Measurements from ENCODE around the gene CLRN2. TPM values are rescaled to one million over a fixed set of nuclear protein-coding genes. Genes with fewer than 3 reads are reported as not detected.
"Not testable (repeated sequence)": the region's sequence is repeated elsewhere in the genome, so short reads cannot be mapped to it uniquely, and the experiment has no call there.

Gene CLRN2
- total and polyA plus RNA-seq, 4 donors = not detected

DNA sequence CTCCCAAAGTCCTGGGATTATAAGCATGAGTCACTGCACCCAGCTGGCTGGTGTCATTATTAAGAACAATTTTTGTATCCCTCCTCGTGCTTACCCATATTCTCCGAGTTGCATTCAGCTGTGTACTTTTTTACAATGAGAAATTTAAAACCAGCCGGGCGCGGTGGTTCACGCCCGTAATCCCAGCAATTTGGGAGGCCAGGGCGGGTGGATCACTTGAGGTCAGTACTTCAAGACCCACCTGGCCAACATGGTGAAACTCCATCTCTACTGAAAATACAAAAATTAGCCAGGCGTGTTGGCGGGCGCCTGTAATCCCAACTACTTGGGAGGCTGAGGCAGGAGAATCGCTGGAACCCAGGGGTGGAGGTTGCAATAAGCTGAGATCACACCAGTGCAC is 60.2 kb downstream of the CLRN2 start:
- WGBS, 2 donors = 95 to 96% methylated on average over 12 of the region's 12 CpGs

More for the DNA sequence above, 60.2 kb downstream of the CLRN2 start:
- intact Hi-C loops (cut with DNase I) = loop anchor here (5.0 to 10.0 kb wide), 4 partner anchors 42 to 450 kb away; partner anchors contain the start of genes DCAF16 (in 1 of the 2), LCORL (in 1 of the 2), NCAPG (in 1 of the 2) and QDPR (in 1 of the 2)
- H3K36me3 ChIP-seq (ENCODE audit: control insufficient read depth in 1 of 2, insufficient read depth in 2 of 2, low read length in 1 of 2); ATAC-seq (ENCODE audit: low FRiP score); DNase-seq; H3K9me3 ChIP-seq (ENCODE audit: control insufficient read depth, low read length); H3K27ac ChIP-seq (ENCODE audit: low read depth in 1 of 2, low read length in 2 of 2); H3K4me3 ChIP-seq (ENCODE audit: low read length in 2 of 2); H3K4me1 ChIP-seq (ENCODE audit: control insufficient read depth in 1 of 2, insufficient read depth in 2 of 2, low read length in 2 of 2); H3K27me3 ChIP-seq (ENCODE audit: control insufficient read depth in 1 of 2, insufficient read depth in 2 of 2, low read length in 1 of 2): not testable (repeated sequence)

Other genes with a start within 250 kb of the CLRN2 start
- gene QDPR, start 3.1 kb upstream of the CLRN2 start, total RNA-seq = 10 to 100 TPM; 15.6 to 22.7 TPM
- gene QDPR, start 3.1 kb upstream of the CLRN2 start, polyA plus RNA-seq = 10 to 100 TPM; 21.6 to 24.8 TPM
- 10 to 100 TPM; 65.4 to 93.4 TPM for gene LAP3, start 62.0 kb downstream of the CLRN2 start, total RNA-seq
- gene LAP3, start 62.0 kb downstream of the CLRN2 start, polyA plus RNA-seq = 10 to 100 TPM; 36.9 to 39.8 TPM
- gene MED28, start 99.5 kb downstream of the CLRN2 start, total RNA-seq = 10 to 100 TPM; 40.9 to 52.7 TPM
- gene MED28, start 99.5 kb downstream of the CLRN2 start, polyA plus RNA-seq = 10 to 100 TPM; 10.2 to 12.8 TPM

All from aorta (tissue), 5 donors.